BE2C (cell line): ENCODE measurements around the gene FOXO4.

Experiments used
- DNase-seq: peaks from one replicate; pipeline ENCODE4 v3.0.0-alpha.2; 2020
- H3K27me3 ChIP-seq: fragments of 250-450 bp; sonication (Bioruptor Pico); 2 replicates; pipeline ENCODE4 v1.5.1; 2020; ENCODE audit warnings: mild to moderate bottlenecking
- H3K36me3 ChIP-seq: fragments of 250-450 bp; sonication (Bioruptor Pico); 2 replicates; pipeline ENCODE4 v1.5.1; 2020; ENCODE audit warnings: mild to moderate bottlenecking
- H3K4me1 ChIP-seq: fragments of 250-450 bp; sonication (Bioruptor Pico); 2 replicates; pipeline ENCODE4 v1.5.1; 2020
- H3K4me3 ChIP-seq: 2 replicates; pipeline ENCODE4 v1.5.1; 2011; ENCODE audit warnings: low read depth, low read length
- H3K9me3 ChIP-seq: fragments of 250-450 bp; sonication (Bioruptor Pico); 2 replicates; pipeline ENCODE4 v1.5.1; 2020
- CTCF ChIP-seq: IDR thresholded peaks from 2 replicates; pipeline ENCODE4 v1.5.1; 2012; ENCODE audit warnings: mild to moderate bottlenecking, low read depth, low read length

The FOXO4 gene

GRCh38 chrX:71060127-71060526 is 35.5 kb upstream of the FOXO4 start:
- TF ChIP-seq CTCF: no peak
- peaks cover 3% of the 10 kb centered on the region; the same call in 1 of the 2 replicates for H3K36me3 ChIP-seq
- no peaks in the 10 kb centered on the region for H3K4me1 ChIP-seq
- H3K9me3 ChIP-seq: no peaks in the 10 kb centered on the region
- H3K4me3 ChIP-seq: no peak overlapping the region
- DNase-seq: no peak
- H3K27me3 ChIP-seq: no peaks in the 10 kb centered on the region

- Histone ChIP-seq H3K9me3 (no peaks in the 10 kb centered on the region), H3K36me3 (peaks cover 3% of the 10 kb centered on the region; the same call in 1 of the 2 replicates), H3K27me3 (no peaks in the 10 kb centered on the region), H3K4me1 (no peaks in the 10 kb centered on the region), H3K4me3 (peak overlapping the region; percentile 84)
- no peak for DNase-seq
- no peak for TF ChIP-seq CTCF
Measured at GRCh38 chrX:71067089-71067488, 28.6 kb upstream of the FOXO4 start.

GRCh38 chrX:71067712-71068043 is 28.0 kb upstream of the FOXO4 start:
- Histone ChIP-seq H3K36me3 (peaks cover 3% of the 10 kb centered on the region; the same call in 1 of the 2 replicates), H3K27me3 (no peaks in the 10 kb centered on the region), H3K9me3 (no peaks in the 10 kb centered on the region), H3K4me3 (peak overlapping the region; percentile 84), H3K4me1 (no peaks in the 10 kb centered on the region)
- DNase-seq: no peak
- no peak for TF ChIP-seq CTCF

DNA sequence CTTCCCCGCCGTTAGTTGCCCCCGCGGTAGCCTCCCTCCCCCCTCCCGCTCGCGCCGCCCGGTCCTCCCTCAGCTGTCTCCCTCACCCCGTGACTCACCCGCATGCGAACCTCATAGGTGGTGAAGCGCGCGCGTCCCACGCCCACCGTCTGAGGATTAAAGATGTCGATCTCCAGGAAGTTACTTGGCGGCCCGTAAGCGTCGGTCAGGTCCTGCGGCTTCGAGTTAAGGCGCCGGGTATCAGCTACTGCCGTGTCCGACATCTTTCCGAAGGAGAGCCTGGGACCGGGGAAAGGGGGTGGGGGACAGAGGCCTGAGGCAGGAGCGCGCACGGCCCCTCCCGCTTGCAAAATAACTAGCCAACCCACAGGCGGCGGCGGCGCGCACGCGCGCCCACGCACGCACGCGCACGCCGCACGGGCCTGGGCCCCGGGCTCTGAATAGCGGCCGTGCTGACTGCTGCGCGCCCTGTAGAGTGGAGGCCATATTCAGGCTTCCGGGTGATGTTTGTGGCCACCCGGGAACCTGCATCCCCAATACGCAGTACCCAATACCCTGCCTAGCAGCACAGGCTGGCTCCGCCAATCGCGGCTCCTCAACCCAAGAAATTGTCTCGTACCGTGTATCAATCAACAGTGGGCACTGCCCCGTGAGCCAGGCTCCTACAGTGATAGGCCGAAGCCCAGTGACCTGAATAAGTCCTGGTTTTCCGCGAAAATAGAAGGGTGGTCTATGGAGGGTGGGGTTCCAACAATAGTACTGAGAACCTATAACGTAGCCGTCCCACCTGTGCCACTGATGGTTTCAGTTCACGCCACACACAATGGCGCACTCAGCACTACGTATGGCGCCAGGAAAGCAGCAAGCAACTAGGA is 27.4 kb upstream of the FOXO4 start, which contains the start of gene SNX12:
Gene SNX12, minus strand, starts transcription at position 291 of the 875 bp plus-strand sequence. Its CDS starts 28 bp downstream, at position 263.
- H3K4me3 ChIP-seq: peak within 1 kb of the TSS; percentile 84
- no peaks in the 10 kb centered on the region for H3K4me1 ChIP-seq
- H3K27me3 ChIP-seq: no peaks in the 10 kb centered on the region; the same call in 1 of the 2 replicates
- peak; percentile 89 for DNase-seq
- H3K36me3 ChIP-seq: no peaks in the 10 kb centered on the region
- TF ChIP-seq CTCF: no peak
- H3K9me3 ChIP-seq: no peaks in the 10 kb centered on the region

GRCh38 chrX:71070531-71070930 is 25.1 kb upstream of the FOXO4 start:
- no peaks in the 10 kb centered on the region for H3K9me3 ChIP-seq
- H3K4me1 ChIP-seq: no peaks in the 10 kb centered on the region
- H3K4me3 ChIP-seq: no peak overlapping the region
- H3K36me3 ChIP-seq: no peaks in the 10 kb centered on the region
- no peak for TF ChIP-seq CTCF
- H3K27me3 ChIP-seq: no peaks in the 10 kb centered on the region; the same call in 1 of the 2 replicates
- no peak for DNase-seq
